Prostate gland (tissue), 2 donors: ENCODE data around the gene CYBA.

Experiments used
- POLR2A ChIP-seq: fragments of 450-650 bp; IDR thresholded peaks from one replicate; pipeline ENCODE4 v1.6.1; 2016; ENCODE audit warnings: antibody characterized with exemption, mild to moderate bottlenecking
- TF ChIP-seq, protein P1 (sequence below), 4 experiments: fragments of 200-600 bp in 2 of 4; fragments of 450-650 bp in 2 of 4; sonication (generic) in 2 of 4; IDR thresholded peaks; 1 replicate in 3 of 4; 2 replicates in 1 of 4; pipeline ENCODE4 v1.5.1; 2016 to 2019; ENCODE audit warnings: antibody characterized with exemption in 4 of 4, mild to moderate bottlenecking in 2 of 4, moderate library complexity in 2 of 4

DNA sequence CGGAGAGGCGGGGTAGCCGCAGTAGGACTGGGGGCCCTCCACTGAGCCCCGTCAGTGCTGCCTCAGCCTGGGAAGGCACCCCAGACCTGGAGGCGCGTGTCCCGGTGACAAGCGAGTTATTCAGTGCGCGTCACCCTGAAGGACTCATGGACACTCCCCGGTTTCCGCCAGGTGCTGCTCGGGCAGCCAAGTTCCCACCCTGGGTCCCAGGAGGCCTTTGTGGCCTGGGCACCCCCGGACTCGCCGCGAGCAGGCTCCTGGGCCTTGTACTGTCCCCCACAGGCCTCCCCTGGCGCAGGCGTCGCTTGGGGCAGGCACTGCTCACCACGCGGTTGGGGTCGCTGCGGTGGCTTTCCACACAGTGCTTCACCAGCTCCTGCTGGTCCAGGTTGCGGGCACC, 47.8 kb upstream of the CYBA start:
- TF ChIP-seq, protein P1, sequence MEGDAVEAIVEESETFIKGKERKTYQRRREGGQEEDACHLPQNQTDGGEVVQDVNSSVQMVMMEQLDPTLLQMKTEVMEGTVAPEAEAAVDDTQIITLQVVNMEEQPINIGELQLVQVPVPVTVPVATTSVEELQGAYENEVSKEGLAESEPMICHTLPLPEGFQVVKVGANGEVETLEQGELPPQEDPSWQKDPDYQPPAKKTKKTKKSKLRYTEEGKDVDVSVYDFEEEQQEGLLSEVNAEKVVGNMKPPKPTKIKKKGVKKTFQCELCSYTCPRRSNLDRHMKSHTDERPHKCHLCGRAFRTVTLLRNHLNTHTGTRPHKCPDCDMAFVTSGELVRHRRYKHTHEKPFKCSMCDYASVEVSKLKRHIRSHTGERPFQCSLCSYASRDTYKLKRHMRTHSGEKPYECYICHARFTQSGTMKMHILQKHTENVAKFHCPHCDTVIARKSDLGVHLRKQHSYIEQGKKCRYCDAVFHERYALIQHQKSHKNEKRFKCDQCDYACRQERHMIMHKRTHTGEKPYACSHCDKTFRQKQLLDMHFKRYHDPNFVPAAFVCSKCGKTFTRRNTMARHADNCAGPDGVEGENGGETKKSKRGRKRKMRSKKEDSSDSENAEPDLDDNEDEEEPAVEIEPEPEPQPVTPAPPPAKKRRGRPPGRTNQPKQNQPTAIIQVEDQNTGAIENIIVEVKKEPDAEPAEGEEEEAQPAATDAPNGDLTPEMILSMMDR (IDR thresholded peaks at IDR 0.05): no peak
- TF ChIP-seq POLR2A: no peak
